Measurements from ENCODE around the gene WLS. TPM values are rescaled to one million over a fixed set of nuclear protein-coding genes. Genes with fewer than 3 reads are reported as not detected.
A peak's percentile ranks its signal among the peaks of the same experiment; 100 is the strongest.
"Not testable (repeated sequence)": the region's sequence is repeated elsewhere in the genome, so short reads cannot be mapped to it uniquely, and the experiment has no call there.

The WLS gene
- polyA plus RNA-seq, 2 donors, result 29.4 to 52.5 TPM

DNA sequence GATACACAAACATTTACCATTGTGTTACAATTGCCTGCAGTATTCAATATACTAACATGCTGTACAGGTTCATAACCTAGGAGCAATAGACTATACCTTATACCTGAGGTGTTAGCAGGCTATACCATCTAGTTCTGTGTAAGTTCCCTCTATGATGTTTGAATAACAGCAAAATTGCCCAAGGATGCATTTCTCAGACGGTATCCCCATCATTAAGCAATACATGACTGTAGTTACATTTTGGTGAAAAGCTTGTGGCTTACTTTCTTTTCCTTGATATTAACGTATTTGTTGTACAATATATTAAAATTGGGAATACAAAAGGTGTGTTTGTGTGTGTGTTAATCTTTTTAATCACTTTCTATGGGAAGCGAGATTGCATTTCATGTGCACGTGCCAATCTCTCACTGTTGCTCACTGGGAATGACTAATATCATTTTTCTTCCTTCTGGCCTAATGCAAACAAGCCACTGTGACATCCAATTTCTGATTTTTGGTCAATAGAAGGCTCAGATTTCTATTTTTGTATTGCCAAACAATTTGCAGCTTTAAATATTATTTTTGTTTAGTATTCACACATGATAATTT is 36.7 kb upstream of the WLS start:
- WGBS, 2 donors, result 56 to 64% methylated on average over 4 of the region's 4 CpGs
- H3K4me1 ChIP-seq (ENCODE audit: control insufficient read depth in 2 of 2, insufficient read depth in 2 of 2, low read length in 1 of 2), result no peaks in the 10 kb centered on the region
- H3K27ac ChIP-seq (ENCODE audit: low read depth in 2 of 2, low read length in 1 of 2), result no peak overlapping the region
- H3K36me3 ChIP-seq (ENCODE audit: control insufficient read depth in 2 of 2, insufficient read depth in 2 of 2, low read length in 1 of 2), result no peaks in the 10 kb centered on the region
- no peak overlapping the region for H3K4me3 ChIP-seq (ENCODE audit: low read depth in 1 of 2, low read length in 2 of 2)
- no peaks in the 10 kb centered on the region for H3K9me3 ChIP-seq (ENCODE audit: control insufficient read depth in 2 of 2, insufficient read depth in 1 of 2, low read depth in 1 of 2, low read length in 1 of 2)
- H3K27me3 ChIP-seq (ENCODE audit: control insufficient read depth in 1 of 2, insufficient read depth in 2 of 2, low read length in 2 of 2), result no peaks in the 10 kb centered on the region

DNA sequence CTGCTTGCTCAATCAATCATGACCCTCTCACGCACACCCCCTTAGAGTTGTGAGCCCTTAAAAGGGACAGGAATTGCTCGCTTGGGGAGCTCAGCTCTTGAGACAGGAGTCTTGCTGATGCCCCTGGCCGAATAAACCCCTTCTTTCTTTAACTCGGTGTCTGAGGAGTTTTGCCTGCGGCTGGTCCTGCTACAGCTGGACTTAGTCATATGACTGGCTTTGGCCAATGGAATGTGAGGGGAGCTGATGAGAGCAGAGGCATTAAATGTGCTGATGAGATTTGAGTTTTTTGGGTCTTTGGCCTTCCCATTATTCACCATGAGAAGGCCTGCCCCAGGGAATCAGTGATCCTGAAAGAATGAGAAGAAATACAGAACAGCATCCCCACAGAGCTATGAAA is 24.5 kb upstream of the WLS start:
- H3K27ac ChIP-seq (ENCODE audit: low read depth in 2 of 2, low read length in 1 of 2); H3K36me3 ChIP-seq (ENCODE audit: control insufficient read depth in 2 of 2, insufficient read depth in 2 of 2, low read length in 1 of 2): not testable (repeated sequence)
- WGBS, 2 donors, result 90 to 93% methylated on average over 5 of the region's 5 CpGs

DNA sequence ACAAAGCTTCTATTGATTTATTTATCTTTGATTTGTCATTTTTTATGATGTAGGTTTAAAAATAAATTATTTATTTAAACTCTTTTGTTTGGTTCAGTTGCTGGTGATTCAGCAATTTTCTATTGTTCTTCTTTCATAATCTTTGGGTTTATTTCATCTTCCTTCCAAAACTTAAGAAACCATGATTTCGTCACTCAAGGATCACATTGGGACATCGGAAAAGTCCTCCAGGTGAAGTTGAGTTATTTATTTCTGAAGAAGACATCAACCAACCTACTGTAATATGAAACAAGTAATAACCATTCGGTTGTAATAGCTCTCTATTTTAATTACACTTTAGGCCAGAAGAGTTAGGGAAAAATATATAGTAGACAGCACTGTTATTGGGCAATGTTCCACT is 23.0 kb upstream of the WLS start:
- 52 to 80% methylated on average over 3 of the region's 3 CpGs for WGBS, 2 donors
- Histone ChIP-seq H3K36me3 (ENCODE audit: control insufficient read depth in 2 of 2, insufficient read depth in 2 of 2, low read length in 1 of 2) (no peaks in the 10 kb centered on the region), H3K27ac (ENCODE audit: low read depth in 2 of 2, low read length in 1 of 2) (no peak overlapping the region), H3K4me1 (ENCODE audit: control insufficient read depth in 2 of 2, insufficient read depth in 2 of 2, low read length in 1 of 2) (no peaks in the 10 kb centered on the region), H3K4me3 (ENCODE audit: low read depth in 1 of 2, low read length in 2 of 2) (no peak overlapping the region), H3K27me3 (ENCODE audit: control insufficient read depth in 1 of 2, insufficient read depth in 2 of 2, low read length in 2 of 2) (no peaks in the 10 kb centered on the region), H3K9me3 (ENCODE audit: control insufficient read depth in 2 of 2, insufficient read depth in 1 of 2, low read depth in 1 of 2, low read length in 1 of 2) (no peaks in the 10 kb centered on the region)

More for the DNA sequence above, 24.5 kb upstream of the WLS start:
- H3K4me1 ChIP-seq (ENCODE audit: control insufficient read depth in 2 of 2, insufficient read depth in 2 of 2, low read length in 1 of 2); H3K9me3 ChIP-seq (ENCODE audit: control insufficient read depth in 2 of 2, insufficient read depth in 1 of 2, low read depth in 1 of 2, low read length in 1 of 2); H3K27me3 ChIP-seq (ENCODE audit: control insufficient read depth in 1 of 2, insufficient read depth in 2 of 2, low read length in 2 of 2); H3K4me3 ChIP-seq (ENCODE audit: low read depth in 1 of 2, low read length in 2 of 2): not testable (repeated sequence)

DNA sequence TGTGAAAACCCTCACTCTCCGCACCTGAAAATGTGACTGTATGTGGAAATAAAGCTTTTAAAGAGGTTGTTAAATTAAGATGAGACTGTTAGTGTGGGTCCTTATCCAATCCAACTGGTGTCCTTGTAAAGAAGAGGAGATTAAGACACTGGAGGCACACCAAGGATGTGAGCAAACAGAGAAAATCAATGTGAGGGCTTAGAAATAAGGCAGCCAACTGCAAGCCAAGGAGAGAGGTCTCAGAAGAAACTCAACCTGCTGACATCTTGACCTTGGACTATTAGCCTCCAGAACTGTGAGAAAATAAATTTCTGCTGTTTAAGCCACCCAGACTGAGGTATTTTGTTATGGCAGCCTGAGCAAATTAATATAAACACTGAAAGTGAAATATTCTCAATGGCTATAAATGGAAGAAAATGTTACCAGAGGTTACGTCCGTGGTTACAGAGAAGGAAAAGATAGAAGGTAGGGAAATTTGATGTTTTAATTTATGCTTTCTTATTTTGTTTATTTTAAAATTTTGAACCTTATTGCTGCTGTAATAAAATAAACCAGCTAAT is 22.4 kb upstream of the WLS start:
- Histone ChIP-seq H3K27ac (ENCODE audit: low read depth in 2 of 2, low read length in 1 of 2) (no peak overlapping the region), H3K36me3 (ENCODE audit: control insufficient read depth in 2 of 2, insufficient read depth in 2 of 2, low read length in 1 of 2) (no peaks in the 10 kb centered on the region), H3K4me1 (ENCODE audit: control insufficient read depth in 2 of 2, insufficient read depth in 2 of 2, low read length in 1 of 2) (no peaks in the 10 kb centered on the region), H3K9me3 (ENCODE audit: control insufficient read depth in 2 of 2, insufficient read depth in 1 of 2, low read depth in 1 of 2, low read length in 1 of 2) (no peaks in the 10 kb centered on the region), H3K4me3 (ENCODE audit: low read depth in 1 of 2, low read length in 2 of 2) (no peak overlapping the region), H3K27me3 (ENCODE audit: control insufficient read depth in 1 of 2, insufficient read depth in 2 of 2, low read length in 2 of 2) (no peaks in the 10 kb centered on the region)
- 71 to 80% methylated on average over 3 of the region's 3 CpGs for WGBS, 2 donors

DNA sequence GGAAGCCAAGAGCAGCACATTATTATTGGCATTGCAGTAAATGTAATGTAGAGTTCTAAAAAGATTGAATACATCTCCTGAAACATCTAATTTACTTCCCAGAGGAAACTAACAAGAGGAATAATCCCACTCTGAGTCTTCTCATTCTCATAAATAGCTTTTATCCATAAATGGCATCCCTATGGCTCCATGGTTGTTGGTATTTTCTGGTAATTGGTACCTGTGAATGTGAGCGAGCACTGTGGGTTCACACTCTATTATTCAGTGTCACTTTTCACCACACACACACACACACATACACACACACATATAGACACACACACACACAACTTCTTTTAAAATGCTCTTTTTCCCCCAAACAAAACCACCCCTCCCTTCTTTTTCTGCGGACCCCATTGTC is 4.7 kb upstream of the WLS start:
- Histone ChIP-seq H3K27ac (ENCODE audit: low read depth in 2 of 2, low read length in 1 of 2) (no peak overlapping the region), H3K9me3 (ENCODE audit: control insufficient read depth in 2 of 2, insufficient read depth in 1 of 2, low read depth in 1 of 2, low read length in 1 of 2) (no peaks in the 10 kb centered on the region), H3K36me3 (ENCODE audit: control insufficient read depth in 2 of 2, insufficient read depth in 2 of 2, low read length in 1 of 2) (no peaks in the 10 kb centered on the region), H3K4me1 (ENCODE audit: control insufficient read depth in 2 of 2, insufficient read depth in 2 of 2, low read length in 1 of 2) (no peaks in the 10 kb centered on the region), H3K4me3 (ENCODE audit: low read depth in 1 of 2, low read length in 2 of 2) (no peak overlapping the region), H3K27me3 (ENCODE audit: control insufficient read depth in 1 of 2, insufficient read depth in 2 of 2, low read length in 2 of 2) (no peaks in the 10 kb centered on the region)
- WGBS, 2 donors, result 88 to 91% methylated on average over 2 of the region's 2 CpGs

DNA sequence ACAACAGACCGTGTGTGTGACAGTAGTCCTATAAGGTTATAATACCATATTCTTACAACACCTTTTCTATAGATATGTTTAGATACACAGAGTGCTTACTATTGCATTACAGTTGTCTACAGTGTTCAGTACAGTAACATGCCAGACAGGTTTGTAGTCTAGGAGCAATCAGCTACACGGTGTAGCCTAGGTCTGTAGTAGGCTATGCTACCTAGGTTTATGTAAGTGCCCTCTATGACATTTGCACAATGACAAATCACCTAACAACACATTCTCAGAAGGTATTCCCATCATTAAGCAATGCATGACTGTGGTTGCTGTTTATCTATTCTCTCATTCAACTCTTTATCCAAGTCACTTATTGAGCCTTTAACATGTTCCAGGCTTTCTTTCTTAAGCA is 1.8 kb upstream of the WLS start:
- no peaks in the 10 kb centered on the region for H3K9me3 ChIP-seq (ENCODE audit: control insufficient read depth in 2 of 2, insufficient read depth in 1 of 2, low read depth in 1 of 2, low read length in 1 of 2)
- H3K27me3 ChIP-seq (ENCODE audit: control insufficient read depth in 1 of 2, insufficient read depth in 2 of 2, low read length in 2 of 2), result no peaks in the 10 kb centered on the region
- no peaks in the 10 kb centered on the region for H3K36me3 ChIP-seq (ENCODE audit: control insufficient read depth in 2 of 2, insufficient read depth in 2 of 2, low read length in 1 of 2)
- no peak overlapping the region for H3K4me3 ChIP-seq (ENCODE audit: low read depth in 1 of 2, low read length in 2 of 2)
- no peaks in the 10 kb centered on the region for H3K4me1 ChIP-seq (ENCODE audit: control insufficient read depth in 2 of 2, insufficient read depth in 2 of 2, low read length in 1 of 2)
- 64 to 68% methylated on average over 2 of the region's 2 CpGs for WGBS, 2 donors
- H3K27ac ChIP-seq (ENCODE audit: low read depth in 2 of 2, low read length in 1 of 2), result no peak overlapping the region

DNA sequence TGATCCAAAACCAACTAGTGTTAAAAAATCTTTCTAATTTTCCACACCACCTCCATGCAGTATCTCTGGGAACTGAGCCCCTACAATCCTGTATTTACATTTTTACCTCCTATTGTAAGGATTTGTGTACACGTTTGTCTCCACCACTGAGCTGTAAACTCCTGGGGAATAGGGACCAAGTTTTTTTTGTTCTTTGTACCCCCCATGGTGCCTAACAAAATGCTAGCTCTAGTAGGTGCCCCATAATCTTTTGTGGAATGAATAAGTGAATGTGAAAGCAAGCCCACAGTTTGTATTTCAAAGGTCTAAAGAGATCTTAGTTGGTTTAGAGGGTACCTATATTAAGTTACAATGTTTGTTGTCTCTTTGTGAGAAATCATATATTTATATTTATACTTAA is 879 bp upstream of the WLS start:
- no peaks in the 10 kb centered on the region for H3K36me3 ChIP-seq (ENCODE audit: control insufficient read depth in 2 of 2, insufficient read depth in 2 of 2, low read length in 1 of 2)
- no peaks in the 10 kb centered on the region for H3K27me3 ChIP-seq (ENCODE audit: control insufficient read depth in 1 of 2, insufficient read depth in 2 of 2, low read length in 2 of 2)
- H3K4me3 ChIP-seq (ENCODE audit: low read depth in 1 of 2, low read length in 2 of 2), result peak overlapping the region in 1 of 2 donors; percentile 87
- peak overlapping the region in 1 of 2 donors; percentile 15 for H3K27ac ChIP-seq (ENCODE audit: low read depth in 2 of 2, low read length in 1 of 2)
- no peaks in the 10 kb centered on the region for H3K4me1 ChIP-seq (ENCODE audit: control insufficient read depth in 2 of 2, insufficient read depth in 2 of 2, low read length in 1 of 2)
- H3K9me3 ChIP-seq (ENCODE audit: control insufficient read depth in 2 of 2, insufficient read depth in 1 of 2, low read depth in 1 of 2, low read length in 1 of 2), result no peaks in the 10 kb centered on the region
- WGBS, 2 donors, result 27 to 35% methylated on average over 1 of the region's 1 CpG

DNA sequence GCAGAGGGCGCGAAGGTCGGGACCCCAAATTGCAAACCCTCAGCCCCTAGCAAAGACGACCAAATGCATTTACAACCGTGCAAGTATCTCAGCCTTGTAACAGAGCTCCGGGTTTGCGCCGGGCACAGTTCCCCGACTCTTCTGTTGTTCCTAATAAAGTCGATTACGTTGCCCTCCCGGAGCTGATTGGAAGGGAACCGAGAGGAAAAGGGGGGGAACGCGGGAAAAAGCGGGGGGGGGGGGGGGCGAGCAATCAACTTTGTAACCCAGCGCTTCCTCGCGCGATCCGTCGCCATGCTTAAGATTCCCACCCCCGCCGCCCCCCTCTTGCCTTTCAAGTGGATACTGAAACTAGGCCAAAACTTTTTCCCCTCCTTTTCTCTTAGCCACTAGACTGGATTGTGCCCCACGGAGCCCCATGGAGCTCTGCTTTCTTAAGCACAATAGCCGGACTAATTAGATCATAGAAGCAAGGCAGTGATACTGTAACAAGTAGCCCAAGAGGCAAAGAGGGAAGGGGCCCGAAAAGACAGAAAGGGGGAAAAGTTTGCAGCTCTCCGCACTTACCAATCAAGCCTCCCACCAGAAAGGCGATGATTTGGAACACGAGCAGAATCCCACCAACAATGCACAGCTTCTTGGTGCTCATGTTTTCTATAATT is 565 bp downstream of the WLS start:
- Histone ChIP-seq H3K27ac (ENCODE audit: low read depth in 2 of 2, low read length in 1 of 2) (peak overlapping the region; percentile 81 to 88), H3K36me3 (ENCODE audit: control insufficient read depth in 2 of 2, insufficient read depth in 2 of 2, low read length in 1 of 2) (no peaks in the 10 kb centered on the region), H3K4me3 (ENCODE audit: low read depth in 1 of 2, low read length in 2 of 2) (peak overlapping the region; percentile 80 to 87), H3K4me1 (ENCODE audit: control insufficient read depth in 2 of 2, insufficient read depth in 2 of 2, low read length in 1 of 2) (no peaks in the 10 kb centered on the region), H3K9me3 (ENCODE audit: control insufficient read depth in 2 of 2, insufficient read depth in 1 of 2, low read depth in 1 of 2, low read length in 1 of 2) (no peaks in the 10 kb centered on the region), H3K27me3 (ENCODE audit: control insufficient read depth in 1 of 2, insufficient read depth in 2 of 2, low read length in 2 of 2) (no peaks in the 10 kb centered on the region)
- WGBS, 2 donors, result 0 to 2% methylated on average over 26 to 31 of the region's 31 CpGs

DNA sequence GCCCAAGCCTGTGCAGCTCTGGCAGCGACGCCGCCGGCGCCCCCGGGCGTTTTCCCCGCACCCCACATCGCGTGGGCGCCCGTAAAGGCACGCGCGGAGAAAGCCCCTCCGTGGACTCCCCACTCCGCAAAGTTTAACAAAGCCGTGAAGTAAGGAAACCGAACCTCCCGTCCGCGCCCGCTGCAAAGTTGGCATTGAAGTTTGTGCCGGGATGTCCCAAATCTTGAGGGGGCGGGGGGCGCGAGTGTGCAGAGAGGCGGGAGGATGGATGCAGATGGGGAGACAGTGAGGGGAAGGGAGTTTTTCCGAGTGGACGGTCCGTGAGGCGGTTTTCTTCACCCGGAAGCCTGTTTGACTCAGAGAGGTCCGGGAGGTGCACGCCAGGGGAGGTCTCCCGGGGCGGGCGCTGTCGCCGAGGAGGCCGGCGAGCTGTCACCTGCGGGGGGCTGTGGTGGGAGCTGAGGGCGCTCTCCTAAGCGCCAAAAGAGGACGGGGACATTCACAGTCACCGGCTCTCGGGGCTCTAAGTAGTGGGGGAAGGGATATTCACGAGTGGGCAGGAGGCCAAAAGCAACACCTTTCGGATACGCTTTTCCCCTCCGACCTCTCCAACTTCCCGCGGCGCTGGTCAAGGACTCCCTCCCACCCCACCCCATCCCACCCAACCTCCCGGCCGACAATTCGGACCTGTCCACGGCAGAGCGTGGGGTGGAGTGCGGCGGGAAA is 1.3 kb downstream of the WLS start:
- WGBS, 2 donors, result 1% methylated on average over 60 to 62 of the region's 62 CpGs
- peak overlapping the region; percentile 81 to 88 for H3K27ac ChIP-seq (ENCODE audit: low read depth in 2 of 2, low read length in 1 of 2)
- H3K4me1 ChIP-seq (ENCODE audit: control insufficient read depth in 2 of 2, insufficient read depth in 2 of 2, low read length in 1 of 2), result no peaks in the 10 kb centered on the region
- no peaks in the 10 kb centered on the region for H3K9me3 ChIP-seq (ENCODE audit: control insufficient read depth in 2 of 2, insufficient read depth in 1 of 2, low read depth in 1 of 2, low read length in 1 of 2)
- no peaks in the 10 kb centered on the region for H3K36me3 ChIP-seq (ENCODE audit: control insufficient read depth in 2 of 2, insufficient read depth in 2 of 2, low read length in 1 of 2)
- peak overlapping the region; percentile 80 to 87 for H3K4me3 ChIP-seq (ENCODE audit: low read depth in 1 of 2, low read length in 2 of 2)
- no peaks in the 10 kb centered on the region for H3K27me3 ChIP-seq (ENCODE audit: control insufficient read depth in 1 of 2, insufficient read depth in 2 of 2, low read length in 2 of 2)
